D721Med (cell line): ENCODE measurements around the gene CDHR5.

Source experiments
- DNase-seq: peaks from one replicate; pipeline ENCODE4 v3.0.0; 2011; ENCODE audit warnings: low spot score; ENCODE audit not compliant: insufficient read length
- FAIRE-seq: peaks from 2 replicates; lab custom pipeline; 2011; peaks lifted over from hg19 to GRCh38; lab: Jason Lieb, UNC
- CTCF ChIP-seq: IDR thresholded peaks from 2 replicates; pipeline ENCODE4 v1.5.1; 2012; ENCODE audit warnings: mild to moderate bottlenecking, control low read depth; ENCODE audit not compliant: insufficient read depth; ENCODE audit errors: missing control alignments

The CDHR5 gene

GRCh38 chr11:624705-625635 is at the start of gene CDHR5:
TSS of gene CDHR5 (minus strand) at chr11:624955. CDS start at chr11:624902, 53 bp downstream.
- DNase-seq (no peak), FAIRE-seq (no peak)
- TF ChIP-seq CTCF: no peak

- DNase-seq (no peak), FAIRE-seq (no peak)
- no peak for TF ChIP-seq CTCF
Observed at GRCh38 chr11:674406-674805, 49.7 kb upstream of the CDHR5 start.

GRCh38 chr11:673866-674265 is 49.1 kb upstream of the CDHR5 start:
- DNase-seq: no peak
- no peak for TF ChIP-seq CTCF
- no peak for FAIRE-seq

GRCh38 chr11:665704-666281 is 41.0 kb upstream of the CDHR5 start:
- no peak for TF ChIP-seq CTCF
- DNase-seq (no peak), FAIRE-seq (no peak)

- TF ChIP-seq CTCF: no peak
- FAIRE-seq (no peak), DNase-seq (no peak)
Observed at GRCh38 chr11:665062-665703, 40.4 kb upstream of the CDHR5 start.

GRCh38 chr11:662689-663274 is 38.0 kb upstream of the CDHR5 start:
- peak; percentile 51 for TF ChIP-seq CTCF
- DNase-seq (no peak), FAIRE-seq (no peak)
